HG02852 (cell line): ENCODE measurements around the gene FAM53A.
"Not testable (repeated sequence)": the region's sequence is repeated elsewhere in the genome, so short reads cannot be mapped to it uniquely, and the experiment has no call there.

Source experiments
- ATAC-seq: cut with Tn5 transposase; IDR thresholded peaks from one replicate; pipeline ENCODE4 v1.9.1; 2021; ENCODE audit warnings: mild to moderate bottlenecking, moderate library complexity; ENCODE audit not compliant: unreplicated experiment

Gene FAM53A

DNA sequence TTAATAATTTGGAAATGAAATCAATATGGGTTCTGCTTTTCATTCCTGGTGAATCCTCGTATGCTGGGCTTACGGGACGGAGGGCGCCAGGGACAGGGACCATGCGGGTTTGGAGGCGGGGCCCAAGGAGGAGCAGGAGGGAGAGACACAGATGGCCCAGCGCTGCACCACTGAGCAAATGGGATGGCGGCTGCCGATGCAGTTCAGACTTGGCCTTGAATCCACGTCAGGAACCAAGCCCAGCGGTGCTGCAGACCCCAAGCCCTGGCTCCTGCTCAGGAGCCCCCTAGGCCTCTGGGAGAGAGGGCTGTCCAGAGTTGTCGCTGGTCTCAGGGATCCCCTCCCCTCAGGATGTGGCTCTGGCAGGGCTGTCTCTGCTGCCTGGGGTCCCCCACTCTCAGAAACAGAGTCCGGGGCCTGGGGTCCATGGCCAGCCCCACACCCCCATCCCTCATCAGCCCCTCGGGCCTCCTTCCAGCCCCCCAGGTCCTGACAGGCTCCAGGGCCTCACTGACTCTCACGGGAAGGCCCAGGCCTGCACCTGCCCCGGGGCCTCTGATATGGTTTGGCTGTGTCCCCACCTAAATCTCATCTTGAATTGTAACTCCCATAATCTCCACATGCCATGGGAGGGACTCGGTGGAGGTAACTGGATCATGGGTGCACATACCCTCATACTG lies 75.2 kb downstream of the FAM53A start:
- no peak for ATAC-seq

DNA sequence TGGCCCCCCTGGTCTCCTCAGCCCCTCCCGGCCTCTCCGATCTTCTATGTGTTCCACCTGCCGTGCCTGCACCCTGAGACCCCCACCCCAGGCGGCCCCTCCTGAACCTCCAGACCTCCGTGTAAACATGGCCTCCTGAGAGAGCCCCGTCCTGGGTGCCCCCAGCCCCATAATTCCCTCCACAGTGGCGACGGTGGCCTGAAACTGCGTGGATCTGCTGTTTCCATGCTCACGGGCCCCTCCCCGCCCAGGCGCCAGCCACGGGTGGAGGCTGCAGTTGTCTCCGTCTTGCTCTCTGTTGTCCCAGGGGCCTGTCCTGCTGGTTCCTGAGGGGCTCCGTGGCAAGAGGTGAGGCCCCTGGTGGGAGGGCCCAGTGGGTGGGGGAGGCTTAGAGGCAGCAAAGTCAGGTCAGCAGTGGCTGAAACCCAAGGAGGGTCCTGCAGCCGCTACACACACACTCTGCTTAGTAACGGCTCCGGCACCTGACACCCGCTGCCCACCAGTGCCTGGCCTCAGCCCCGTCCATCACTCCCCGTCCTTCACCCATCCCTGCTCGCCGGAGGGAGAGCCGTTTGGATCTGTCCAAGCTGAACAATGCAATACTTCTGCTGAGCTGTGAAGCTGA lies 75.8 kb downstream of the FAM53A start:
- no peak for ATAC-seq

DNA sequence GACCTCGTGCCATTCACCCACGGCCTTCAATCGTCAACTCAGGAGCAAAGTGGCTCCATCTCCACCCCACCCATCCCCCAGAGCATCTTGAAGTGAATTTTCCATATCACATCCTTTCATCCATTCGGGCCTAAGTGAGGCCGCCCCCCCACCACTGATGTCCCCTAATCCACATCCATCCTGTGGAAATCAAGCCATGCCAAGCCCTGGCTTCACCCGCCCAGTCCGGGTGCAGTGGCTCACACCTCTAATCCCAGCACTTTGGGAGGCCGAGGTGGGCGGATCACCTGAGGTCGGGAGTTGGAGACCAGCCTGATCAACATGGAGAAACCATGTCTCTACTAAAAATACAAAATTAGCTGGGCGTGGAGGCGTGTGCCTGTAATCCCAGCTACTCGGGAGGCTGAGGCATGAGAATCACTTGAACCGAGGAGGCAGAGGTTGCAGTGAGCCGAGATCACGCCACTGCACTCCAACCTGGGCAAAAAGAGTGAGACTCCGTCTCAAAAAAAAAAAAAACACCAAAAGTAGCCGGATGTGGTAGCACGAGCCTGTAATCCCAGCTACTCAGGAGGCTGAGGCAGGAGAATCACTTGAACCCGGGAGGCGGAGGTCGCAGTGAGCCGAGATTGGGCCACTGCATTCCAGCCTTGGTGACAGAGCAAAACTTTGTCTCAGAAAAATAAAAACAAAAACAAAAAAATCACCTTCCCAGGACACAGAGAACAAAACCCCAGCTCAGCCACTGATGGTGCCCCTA lies 76.5 kb downstream of the FAM53A start:
- not testable (repeated sequence) for ATAC-seq

- ATAC-seq = no peak
These were observed 79.4 kb downstream of the FAM53A start for GRCh38 chr4:1604706-1605205.

DNA sequence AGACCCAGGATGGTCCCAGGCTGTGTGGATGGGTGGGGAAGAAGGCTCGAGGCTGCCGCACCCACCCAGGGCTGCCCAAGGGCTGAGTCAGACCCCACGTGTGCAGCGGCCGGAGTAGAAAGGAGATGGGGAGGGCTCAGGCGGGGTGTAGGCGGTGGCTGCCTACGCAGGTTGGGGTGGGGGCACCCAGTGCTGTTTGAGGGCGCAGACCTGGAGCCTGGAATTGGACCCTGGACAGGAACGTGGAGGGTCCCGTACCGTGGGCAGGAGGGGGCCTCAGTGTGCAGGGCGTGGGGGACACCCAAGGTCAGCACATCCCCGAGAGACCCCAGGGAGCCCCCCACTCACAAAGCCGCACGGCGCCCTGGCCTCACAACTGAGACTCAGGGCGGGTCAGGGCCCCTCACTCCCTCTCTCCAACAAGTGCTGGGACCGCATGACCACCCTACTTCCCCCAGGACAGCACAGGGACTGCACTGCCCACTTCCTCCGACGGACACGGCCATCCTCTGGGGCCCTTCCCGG lies 79.9 kb downstream of the FAM53A start:
- no peak for ATAC-seq

- no peak for ATAC-seq
These were observed 80.5 kb downstream of the FAM53A start for GRCh38 chr4:1603413-1604135.

DNA sequence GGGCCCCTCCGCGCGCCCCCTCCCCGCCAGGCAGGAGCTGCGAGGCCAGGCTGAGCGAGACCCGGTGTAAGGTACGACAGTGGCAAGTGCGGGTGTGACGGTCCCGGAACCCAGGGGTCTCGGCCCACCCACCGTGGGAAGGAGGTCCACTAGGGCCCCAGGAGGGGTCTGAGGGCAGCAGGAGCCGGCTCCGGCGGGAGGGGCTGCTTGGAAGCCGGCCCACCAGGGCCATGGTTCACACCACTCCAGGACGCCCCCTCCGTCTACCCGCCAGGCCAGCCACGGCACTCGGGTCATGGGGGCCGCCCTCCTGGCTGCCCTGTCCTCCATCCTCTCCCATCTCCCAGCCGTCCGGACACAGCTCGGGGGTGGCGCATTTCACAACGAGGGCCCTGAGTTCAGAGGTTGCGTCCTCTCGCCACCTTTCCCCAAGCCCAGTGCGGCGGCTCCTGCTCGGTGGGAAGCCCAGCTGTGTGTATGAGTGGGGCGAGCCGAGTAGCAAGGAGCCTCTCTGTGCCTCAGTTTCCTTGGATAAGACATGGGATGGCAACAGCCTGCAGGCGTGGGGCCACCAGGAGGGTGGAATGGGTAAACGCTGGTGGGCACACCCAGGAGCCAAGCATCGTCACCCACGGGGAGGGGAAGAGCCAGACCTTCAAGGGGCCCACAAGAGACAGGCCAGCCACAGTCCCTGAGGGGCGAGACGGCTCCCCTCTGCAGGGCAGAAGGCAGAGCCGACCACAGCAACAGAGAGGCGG lies 81.3 kb downstream of the FAM53A start:
- ATAC-seq = no peak

GRCh38 chr4:1601852-1602654 lies 82.1 kb downstream of the FAM53A start:
- ATAC-seq = no peak

DNA sequence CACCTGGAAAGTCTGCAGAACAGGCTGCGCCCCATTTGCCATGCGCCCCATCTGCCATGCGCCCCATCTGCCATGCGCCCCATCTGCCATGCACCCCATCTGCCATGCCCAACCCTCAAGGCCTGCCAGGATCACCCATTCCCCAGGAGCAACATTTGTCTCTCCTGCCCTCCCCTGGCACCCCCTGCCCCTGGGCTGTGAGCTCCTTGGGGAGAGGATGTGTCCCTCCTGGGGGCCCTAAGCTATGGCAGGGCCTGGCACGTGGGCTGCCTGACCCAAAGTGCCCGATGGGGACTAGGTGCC lies 82.6 kb downstream of the FAM53A start:
- ATAC-seq = no peak

DNA sequence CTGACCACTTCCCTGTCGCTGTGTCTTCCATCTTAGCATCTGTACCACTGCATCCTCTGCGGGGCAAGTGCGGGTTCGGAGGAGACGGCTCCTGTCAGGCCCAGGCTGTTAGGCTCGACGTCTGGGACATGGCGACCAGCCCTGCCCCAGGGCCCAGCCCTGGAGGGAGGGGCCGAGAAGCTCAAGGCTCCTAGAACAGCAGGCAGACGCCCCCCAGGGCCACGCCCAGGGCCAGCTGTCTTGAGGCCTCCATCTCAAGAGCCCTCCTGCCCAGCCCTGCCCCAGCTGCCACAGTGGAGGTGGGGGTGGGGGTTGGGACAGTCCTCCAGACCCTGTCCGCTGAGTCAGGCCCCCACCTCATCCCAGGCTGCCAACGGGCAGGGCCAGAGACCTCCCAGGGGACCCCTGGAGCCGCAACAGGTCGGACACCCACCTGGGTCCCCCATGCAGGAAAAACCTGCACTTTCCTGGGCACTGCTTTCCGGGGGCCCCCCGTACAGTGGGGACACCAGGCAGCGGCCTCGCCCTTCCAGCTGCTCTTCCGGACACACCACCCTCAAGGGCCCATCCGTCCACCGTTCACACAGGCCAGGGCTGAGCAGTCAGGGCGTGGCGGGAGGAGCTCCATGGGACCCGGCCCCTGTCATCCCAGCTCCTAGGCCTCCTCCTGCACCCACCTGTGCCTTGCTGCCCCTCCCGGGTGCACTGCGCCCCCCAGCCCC lies 83.1 kb downstream of the FAM53A start:
- ATAC-seq = no peak

DNA sequence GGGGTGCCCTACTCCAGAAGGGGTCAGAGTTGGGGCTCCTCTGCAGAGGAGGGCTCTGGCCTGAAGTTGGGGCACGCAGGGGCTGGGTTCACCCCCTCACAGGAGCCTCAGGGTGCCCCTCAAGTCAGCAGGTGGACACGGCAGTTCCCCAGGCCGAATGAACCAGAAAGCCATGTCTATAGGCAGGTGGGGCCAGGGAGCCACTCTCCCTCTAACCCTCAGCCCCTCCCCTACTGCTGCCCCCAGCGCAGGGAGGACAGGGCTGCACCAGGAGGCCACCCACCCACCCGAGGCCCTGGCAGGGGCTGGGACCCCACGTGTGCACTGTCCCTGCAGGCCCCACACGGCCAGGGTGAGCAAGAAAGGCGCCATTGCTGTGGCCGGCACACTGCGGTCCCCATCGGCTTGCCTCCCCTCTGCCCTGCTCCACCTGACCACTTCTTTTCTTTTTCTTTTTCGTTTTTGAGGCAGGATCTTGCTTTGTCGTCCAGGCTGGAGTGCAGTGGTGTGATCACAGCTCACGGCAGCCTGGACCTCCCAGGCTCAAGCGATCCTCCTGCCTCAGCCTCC lies 83.8 kb downstream of the FAM53A start:
- ATAC-seq = no peak

GRCh38 chr4:1599491-1600210 lies 84.5 kb downstream of the FAM53A start:
- no peak for ATAC-seq

DNA sequence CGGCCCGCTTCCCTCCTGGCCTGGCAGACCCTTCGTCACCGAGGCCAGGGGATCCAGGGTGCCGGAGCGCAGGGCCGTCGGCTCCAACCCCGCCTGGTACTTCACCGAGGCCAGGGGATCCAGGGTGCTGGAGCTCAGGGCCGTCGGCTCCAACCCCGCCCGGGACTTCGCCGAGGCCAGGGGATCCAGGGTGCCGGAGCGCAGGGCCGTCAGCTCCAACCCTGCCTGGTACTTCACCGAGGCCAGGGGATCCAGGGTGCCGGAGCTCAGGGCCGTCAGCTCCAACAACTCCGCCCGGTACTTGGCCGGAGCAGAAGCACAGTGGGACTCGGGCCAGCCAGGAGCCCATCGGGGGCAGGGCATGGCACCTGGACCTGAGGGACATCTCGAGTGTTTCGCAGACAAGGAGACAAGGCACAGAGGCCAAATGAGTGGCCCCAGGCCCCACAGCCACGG lies 85.1 kb downstream of the FAM53A start:
- no peak for ATAC-seq

DNA sequence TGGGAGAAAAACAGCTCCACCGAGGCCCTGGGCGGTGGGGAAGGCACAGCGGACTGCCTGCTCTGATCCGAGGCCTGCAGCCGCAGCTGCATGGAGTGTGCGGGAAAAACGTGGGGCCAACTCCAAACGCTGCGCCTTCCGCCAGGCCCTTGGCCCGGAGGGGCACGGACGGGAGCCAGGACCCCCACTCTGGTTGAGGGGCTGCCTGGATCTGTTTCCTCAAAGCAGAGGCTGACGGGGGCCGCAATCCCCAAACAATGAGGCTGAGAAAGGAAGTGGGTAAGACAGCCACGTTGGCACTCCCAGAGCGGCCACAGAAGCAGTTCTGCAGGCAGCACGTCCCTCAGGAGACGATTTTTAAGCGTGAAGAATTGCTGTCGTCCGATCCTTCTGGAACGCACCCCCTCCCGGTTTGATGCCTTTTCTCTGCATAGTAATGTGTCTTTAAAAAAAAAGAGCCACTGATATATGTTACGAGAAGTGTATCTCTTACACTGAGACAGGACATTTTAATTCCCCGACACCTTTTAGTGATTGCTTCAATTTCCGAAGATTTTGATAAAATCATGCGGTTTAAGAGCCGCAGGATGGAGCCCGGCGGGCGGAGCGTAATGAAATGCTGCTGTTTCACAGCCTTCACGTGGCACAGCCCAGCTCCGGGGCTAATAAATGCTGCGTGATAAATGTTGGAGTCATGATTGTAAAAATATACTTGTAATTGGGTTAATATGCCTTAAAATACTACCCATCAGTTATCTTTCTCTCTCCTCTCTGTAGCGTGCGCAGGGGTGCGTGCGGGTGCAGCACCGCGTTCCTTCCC lies 85.7 kb downstream of the FAM53A start:
- no peak for ATAC-seq

DNA sequence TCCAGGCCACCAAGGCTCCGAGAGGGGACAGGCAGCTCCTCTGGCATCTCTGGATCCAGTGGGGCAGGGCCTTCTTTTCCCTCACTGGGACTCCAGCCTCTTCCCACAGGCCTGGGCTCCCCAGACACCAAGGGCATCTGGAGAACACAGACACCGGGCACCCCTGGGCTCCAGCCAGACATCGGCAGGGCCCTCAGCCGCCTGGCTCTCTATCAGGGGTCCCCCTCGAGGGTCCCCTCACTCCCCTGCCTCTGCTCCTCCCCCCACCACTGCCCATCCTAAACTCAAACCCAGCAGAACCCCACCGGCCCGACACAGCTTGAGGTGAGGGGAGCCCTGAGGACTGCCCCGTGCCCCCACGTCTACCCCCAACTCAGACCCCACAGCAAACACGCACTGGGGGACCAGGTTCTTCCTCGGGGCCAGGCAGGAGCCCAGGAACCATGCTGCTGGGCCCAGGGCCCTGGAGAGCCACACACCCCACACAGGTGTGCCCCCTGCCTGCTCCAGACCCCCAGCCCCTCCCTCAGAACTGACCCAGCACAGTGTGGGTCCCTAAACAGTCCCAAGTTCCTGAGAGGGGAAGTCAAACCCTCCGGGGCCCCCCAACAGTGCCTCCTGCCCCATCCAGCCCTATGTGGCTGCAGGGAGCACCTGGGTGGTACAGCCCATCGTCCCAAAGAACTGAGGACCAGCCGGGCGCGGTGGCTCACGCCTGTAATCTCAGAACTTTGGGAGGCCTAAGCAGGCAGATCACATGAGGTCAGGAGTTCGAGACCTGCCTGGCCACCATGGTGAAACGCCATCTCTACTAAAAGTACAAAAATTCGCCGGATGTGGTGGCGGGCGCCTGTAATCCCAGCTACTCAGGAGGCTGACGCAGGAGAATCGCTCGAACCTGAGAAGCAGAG lies 86.8 kb downstream of the FAM53A start:
- ATAC-seq = no peak

- no peak for ATAC-seq
These were observed 87.7 kb downstream of the FAM53A start for GRCh38 chr4:1596393-1596792.
